Measurements from ENCODE around the gene GRIA4. TPM values are rescaled to one million over a fixed set of nuclear protein-coding genes. Genes with fewer than 3 reads are reported as not detected.

The GRIA4 gene
- total RNA-seq, 1 donor from 2014 or later, result 3.7 TPM

DNA sequence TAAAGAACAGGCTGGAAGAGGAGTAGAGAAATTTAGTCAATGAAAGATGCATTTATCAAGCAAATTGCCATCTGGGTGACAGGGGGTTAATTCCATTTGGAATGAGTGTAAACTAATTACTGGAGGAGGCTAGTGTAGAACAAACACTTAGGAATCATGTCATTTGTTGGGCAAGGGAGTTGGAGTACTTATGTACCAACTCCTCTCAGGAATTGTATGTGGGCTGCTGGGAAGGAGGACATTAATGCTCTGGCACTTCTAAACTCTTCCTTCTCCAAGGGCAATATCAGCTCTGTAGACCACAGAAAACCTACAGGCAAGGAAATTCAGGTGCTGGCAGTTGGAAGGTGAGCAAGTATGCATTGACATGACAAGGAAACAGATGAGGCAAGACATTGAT is 271.2 kb downstream of the GRIA4 start:
- no peaks in the 10 kb centered on the region for H3K79me2 ChIP-seq (ENCODE audit: low read depth)
- no peaks in the 10 kb centered on the region for H4K20me1 ChIP-seq (ENCODE audit: low read depth)
- Mint-ChIP-seq H3K27ac (no peak overlapping the region), H3K4me3 (no peak overlapping the region), H3K4me1 (peaks cover 3% of the 10 kb centered on the region), H3K36me3 (no peaks in the 10 kb centered on the region), H3K27me3 (ENCODE audit: insufficient read depth, low read depth) (no peaks in the 10 kb centered on the region), H3K9me3 (peaks cover 2% of the 10 kb centered on the region)
- no peak overlapping the region for H3K4me3 ChIP-seq
- H2AFZ ChIP-seq (replicated peaks), result no peak overlapping the region
- DNase-seq (ENCODE audit: low spot score), result no peak
- TF ChIP-seq EZH2 (IDR thresholded peaks at IDR 0.05) (no peak), EZH2phosphoT487 (IDR thresholded peaks at IDR 0.05) (no peak)
- TF ChIP-seq, protein P1, sequence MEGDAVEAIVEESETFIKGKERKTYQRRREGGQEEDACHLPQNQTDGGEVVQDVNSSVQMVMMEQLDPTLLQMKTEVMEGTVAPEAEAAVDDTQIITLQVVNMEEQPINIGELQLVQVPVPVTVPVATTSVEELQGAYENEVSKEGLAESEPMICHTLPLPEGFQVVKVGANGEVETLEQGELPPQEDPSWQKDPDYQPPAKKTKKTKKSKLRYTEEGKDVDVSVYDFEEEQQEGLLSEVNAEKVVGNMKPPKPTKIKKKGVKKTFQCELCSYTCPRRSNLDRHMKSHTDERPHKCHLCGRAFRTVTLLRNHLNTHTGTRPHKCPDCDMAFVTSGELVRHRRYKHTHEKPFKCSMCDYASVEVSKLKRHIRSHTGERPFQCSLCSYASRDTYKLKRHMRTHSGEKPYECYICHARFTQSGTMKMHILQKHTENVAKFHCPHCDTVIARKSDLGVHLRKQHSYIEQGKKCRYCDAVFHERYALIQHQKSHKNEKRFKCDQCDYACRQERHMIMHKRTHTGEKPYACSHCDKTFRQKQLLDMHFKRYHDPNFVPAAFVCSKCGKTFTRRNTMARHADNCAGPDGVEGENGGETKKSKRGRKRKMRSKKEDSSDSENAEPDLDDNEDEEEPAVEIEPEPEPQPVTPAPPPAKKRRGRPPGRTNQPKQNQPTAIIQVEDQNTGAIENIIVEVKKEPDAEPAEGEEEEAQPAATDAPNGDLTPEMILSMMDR (IDR thresholded peaks at IDR 0.05), result no peak
- no peak overlapping the region for H3K9ac ChIP-seq
- H3F3A ChIP-seq (ENCODE audit: low read depth), result no peaks in the 10 kb centered on the region
- no peak overlapping the region for H3K4me2 ChIP-seq
- no peaks in the 10 kb centered on the region for H3K4me1 ChIP-seq
- H3K27ac ChIP-seq, result no peak overlapping the region
- no peaks in the 10 kb centered on the region for H3K36me3 ChIP-seq
- H3K27me3 ChIP-seq, result no peaks in the 10 kb centered on the region
- no peaks in the 10 kb centered on the region for H3K9me3 ChIP-seq (ENCODE audit: low read depth)

DNA sequence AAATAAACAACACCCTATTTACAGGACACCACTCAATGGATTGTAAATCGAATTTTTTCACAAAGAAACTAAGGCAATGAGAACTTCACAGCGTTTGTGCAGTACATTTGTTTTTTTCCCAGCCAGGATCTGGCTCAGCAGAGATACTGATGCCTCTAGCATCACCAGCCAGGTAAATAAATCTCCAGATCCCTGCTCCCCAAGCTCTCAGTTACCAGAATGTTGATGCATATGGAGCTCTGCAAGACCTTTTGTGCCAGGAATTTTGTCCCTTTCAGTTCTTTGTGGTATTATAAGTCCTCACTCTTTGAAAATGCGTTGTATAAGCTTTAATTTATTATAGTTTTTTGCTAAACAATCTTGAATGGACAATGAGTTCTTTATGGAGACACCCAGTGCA is 274.6 kb downstream of the GRIA4 start:
- Histone ChIP-seq H3K9ac (no peak overlapping the region), H3F3A (ENCODE audit: low read depth) (no peaks in the 10 kb centered on the region), H3K36me3 (no peaks in the 10 kb centered on the region), H3K4me2 (no peak overlapping the region), H3K27ac (no peak overlapping the region), H3K4me3 (no peak overlapping the region), H3K27me3 (no peaks in the 10 kb centered on the region), H3K4me1 (no peaks in the 10 kb centered on the region), H3K9me3 (ENCODE audit: low read depth) (no peaks in the 10 kb centered on the region), H2AFZ (replicated peaks) (no peak overlapping the region), H4K20me1 (ENCODE audit: low read depth) (no peaks in the 10 kb centered on the region), H3K79me2 (ENCODE audit: low read depth) (no peaks in the 10 kb centered on the region)
- TF ChIP-seq EZH2 (IDR thresholded peaks at IDR 0.05), result no peak
- TF ChIP-seq, protein P1 (IDR thresholded peaks at IDR 0.05), result no peak
- no peak for TF ChIP-seq EZH2phosphoT487 (IDR thresholded peaks at IDR 0.05)
- Mint-ChIP-seq H3K27ac (no peak overlapping the region), H3K4me3 (no peak overlapping the region), H3K9me3 (no peaks in the 10 kb centered on the region), H3K27me3 (ENCODE audit: insufficient read depth, low read depth) (no peaks in the 10 kb centered on the region), H3K36me3 (no peaks in the 10 kb centered on the region), H3K4me1 (peaks cover 3% of the 10 kb centered on the region)
- DNase-seq (ENCODE audit: low spot score), result no peak

DNA sequence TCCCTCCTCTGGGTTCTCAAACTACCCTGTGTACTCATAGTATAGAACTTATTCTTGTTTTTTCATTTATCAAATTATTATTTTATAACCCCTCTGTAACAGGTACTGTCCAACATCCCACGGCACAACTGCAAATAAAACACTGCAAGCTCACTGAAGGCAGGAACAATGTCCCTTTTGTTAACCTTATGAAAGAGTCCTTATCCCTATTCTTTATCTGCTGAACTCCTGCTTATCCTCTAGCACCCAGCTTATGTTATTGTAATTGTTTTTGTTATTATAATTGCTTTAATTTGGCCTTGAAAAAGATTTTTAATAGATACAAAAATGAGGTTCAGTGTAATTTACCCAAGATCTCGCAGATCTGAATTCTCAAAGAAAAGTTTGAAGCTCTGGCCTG is 281.8 kb downstream of the GRIA4 start:
- no peak overlapping the region for H3K27ac Mint-ChIP-seq
- no peaks in the 10 kb centered on the region for H3K9me3 ChIP-seq (ENCODE audit: low read depth)

More for the DNA sequence above, 281.8 kb downstream of the GRIA4 start:
- Mint-ChIP-seq H3K4me3 (no peak overlapping the region), H3K9me3 (no peaks in the 10 kb centered on the region), H3K4me1 (no peaks in the 10 kb centered on the region), H3K27me3 (ENCODE audit: insufficient read depth, low read depth) (no peaks in the 10 kb centered on the region), H3K36me3 (no peaks in the 10 kb centered on the region)
- peak overlapping the region; percentile 19 for H3K27ac ChIP-seq
- H3K79me2 ChIP-seq (ENCODE audit: low read depth), result no peaks in the 10 kb centered on the region
- no peak for DNase-seq (ENCODE audit: low spot score)
- H3K4me3 ChIP-seq, result no peak overlapping the region
- no peaks in the 10 kb centered on the region for H3F3A ChIP-seq (ENCODE audit: low read depth)
- H4K20me1 ChIP-seq (ENCODE audit: low read depth), result no peaks in the 10 kb centered on the region
- no peak overlapping the region for H2AFZ ChIP-seq (replicated peaks)
- no peak overlapping the region for H3K9ac ChIP-seq
- no peaks in the 10 kb centered on the region for H3K36me3 ChIP-seq
- H3K4me1 ChIP-seq, result no peaks in the 10 kb centered on the region
- TF ChIP-seq EZH2 (IDR thresholded peaks at IDR 0.05) (no peak), EZH2phosphoT487 (IDR thresholded peaks at IDR 0.05) (no peak)
- TF ChIP-seq, protein P1 (IDR thresholded peaks at IDR 0.05), result no peak
- no peaks in the 10 kb centered on the region for H3K27me3 ChIP-seq
- no peak overlapping the region for H3K4me2 ChIP-seq

Measured in neural progenitor cell (in vitro differentiated cells).